GM23338 (cell line): Measurements from ENCODE around the gene FUCA1.

Experiments used
- EZH2phosphoT487 ChIP-seq: fragments of 200-600 bp; sonication (generic); IDR thresholded peaks from one replicate; pipeline ENCODE4 v1.8.1; 2018; ENCODE audit warnings: antibody characterized with exemption; ENCODE audit not compliant: unreplicated experiment
- POLR2AphosphoS5 ChIP-seq: IDR thresholded peaks from 2 replicates; pipeline ENCODE4 v1.6.1; 2016; ENCODE audit warnings: antibody characterized with exemption, low read depth
- TF ChIP-seq, protein P1 (sequence below), 2 experiments: fragments of 200-600 bp in 1 of 2; sonication (generic) in 1 of 2; conservative IDR thresholded peaks; 2 replicates each; pipeline versions ENCODE4 v1.5.1 to v1.6.1; 2016 to 2017; ENCODE audit warnings: antibody characterized with exemption in 2 of 2, low read depth in 2 of 2, mild to moderate bottlenecking in 2 of 2, moderate library complexity in 1 of 2

DNA sequence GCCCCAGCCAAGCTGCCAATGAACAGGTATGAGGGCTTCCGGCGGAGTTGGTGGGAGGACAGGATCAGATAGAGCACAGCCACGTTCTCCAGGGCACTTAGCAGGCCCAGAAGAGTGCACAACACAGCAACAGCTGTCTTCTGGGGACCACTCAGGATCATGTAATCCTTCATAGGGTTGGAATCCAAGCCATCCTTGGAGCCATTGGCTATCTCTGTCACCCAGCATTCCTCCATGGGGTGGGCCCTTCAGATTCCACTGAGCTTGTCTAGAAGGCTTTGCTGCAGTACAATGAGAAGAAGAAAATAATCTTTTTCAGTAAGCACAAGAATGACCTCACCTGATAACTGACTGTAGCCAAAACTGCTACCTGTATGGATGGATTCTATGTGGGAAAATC, 7.3 kb upstream of the FUCA1 start:
- TF ChIP-seq, protein P1, sequence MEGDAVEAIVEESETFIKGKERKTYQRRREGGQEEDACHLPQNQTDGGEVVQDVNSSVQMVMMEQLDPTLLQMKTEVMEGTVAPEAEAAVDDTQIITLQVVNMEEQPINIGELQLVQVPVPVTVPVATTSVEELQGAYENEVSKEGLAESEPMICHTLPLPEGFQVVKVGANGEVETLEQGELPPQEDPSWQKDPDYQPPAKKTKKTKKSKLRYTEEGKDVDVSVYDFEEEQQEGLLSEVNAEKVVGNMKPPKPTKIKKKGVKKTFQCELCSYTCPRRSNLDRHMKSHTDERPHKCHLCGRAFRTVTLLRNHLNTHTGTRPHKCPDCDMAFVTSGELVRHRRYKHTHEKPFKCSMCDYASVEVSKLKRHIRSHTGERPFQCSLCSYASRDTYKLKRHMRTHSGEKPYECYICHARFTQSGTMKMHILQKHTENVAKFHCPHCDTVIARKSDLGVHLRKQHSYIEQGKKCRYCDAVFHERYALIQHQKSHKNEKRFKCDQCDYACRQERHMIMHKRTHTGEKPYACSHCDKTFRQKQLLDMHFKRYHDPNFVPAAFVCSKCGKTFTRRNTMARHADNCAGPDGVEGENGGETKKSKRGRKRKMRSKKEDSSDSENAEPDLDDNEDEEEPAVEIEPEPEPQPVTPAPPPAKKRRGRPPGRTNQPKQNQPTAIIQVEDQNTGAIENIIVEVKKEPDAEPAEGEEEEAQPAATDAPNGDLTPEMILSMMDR (conservative IDR thresholded peaks at IDR 0.05; ENCODE audit: low read depth in 2 of 2): no peak
- TF ChIP-seq EZH2phosphoT487 (no peak), POLR2AphosphoS5 (no peak)
